Ureter (tissue), 1 donor: ENCODE data around the gene NHSL2. TPM values are rescaled to one million over a fixed set of nuclear protein-coding genes. Genes with fewer than 3 reads are reported as not detected.

ENCODE experiments used
- DNase-seq: peaks from one replicate; pipeline ENCODE4 v3.0.0-alpha.2; 2020; ENCODE audit warnings: low spot score
- total RNA-seq: library from RNA; stranded (reverse); gene quantifications from one replicate; pipeline ENCODE4 v1.2.4, GENCODE V29; 2023
- donor health status: DM: yes; HTN: yes; CAD: no.

NHSL2 gene
- total RNA-seq, 1 donor from 2014 or later, result 14.6 TPM

DNA sequence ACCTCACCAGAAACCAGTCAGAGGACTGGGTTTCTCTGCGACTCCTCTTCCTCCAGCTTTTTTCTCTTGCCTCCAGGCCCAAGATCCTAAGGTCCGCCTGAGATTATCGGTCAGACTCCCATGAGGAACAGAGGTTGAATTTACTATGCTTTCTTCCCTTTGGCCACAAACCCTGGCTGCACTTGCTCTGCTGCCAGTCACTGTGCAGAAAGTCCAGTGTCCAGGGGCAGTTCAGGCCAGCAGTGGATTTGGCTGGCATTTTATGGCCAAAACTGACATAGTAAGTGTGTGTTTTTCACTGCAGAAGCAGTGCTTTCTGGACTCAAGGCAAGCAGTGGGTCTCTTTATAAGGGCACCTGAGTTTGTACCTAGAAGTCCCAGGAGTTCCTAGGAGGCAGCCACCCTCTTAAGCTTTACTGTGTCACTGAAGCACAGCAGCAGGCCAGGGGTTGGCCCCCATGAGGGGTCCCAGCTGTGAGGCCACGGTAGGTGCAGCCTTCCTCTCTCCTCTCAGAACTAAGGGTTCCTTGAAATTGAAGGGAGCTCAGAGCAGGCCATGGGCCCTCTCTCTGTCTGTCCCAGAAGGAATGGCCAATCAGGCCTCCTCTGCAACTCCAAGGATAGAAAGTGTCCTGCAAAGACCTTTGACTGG is 217.7 kb downstream of the NHSL2 start:
- DNase-seq, result no peak

- no peak for DNase-seq
Observed at GRCh38 chrX:72128881-72129280, 218.2 kb downstream of the NHSL2 start.

- DNase-seq, result no peak
Observed at GRCh38 chrX:72129661-72130060, 219.0 kb downstream of the NHSL2 start.

- no peak for DNase-seq
Observed at GRCh38 chrX:72130156-72130761, 219.6 kb downstream of the NHSL2 start.

- DNase-seq, result no peak
Observed at GRCh38 chrX:72130762-72131250, 220.2 kb downstream of the NHSL2 start.

DNA sequence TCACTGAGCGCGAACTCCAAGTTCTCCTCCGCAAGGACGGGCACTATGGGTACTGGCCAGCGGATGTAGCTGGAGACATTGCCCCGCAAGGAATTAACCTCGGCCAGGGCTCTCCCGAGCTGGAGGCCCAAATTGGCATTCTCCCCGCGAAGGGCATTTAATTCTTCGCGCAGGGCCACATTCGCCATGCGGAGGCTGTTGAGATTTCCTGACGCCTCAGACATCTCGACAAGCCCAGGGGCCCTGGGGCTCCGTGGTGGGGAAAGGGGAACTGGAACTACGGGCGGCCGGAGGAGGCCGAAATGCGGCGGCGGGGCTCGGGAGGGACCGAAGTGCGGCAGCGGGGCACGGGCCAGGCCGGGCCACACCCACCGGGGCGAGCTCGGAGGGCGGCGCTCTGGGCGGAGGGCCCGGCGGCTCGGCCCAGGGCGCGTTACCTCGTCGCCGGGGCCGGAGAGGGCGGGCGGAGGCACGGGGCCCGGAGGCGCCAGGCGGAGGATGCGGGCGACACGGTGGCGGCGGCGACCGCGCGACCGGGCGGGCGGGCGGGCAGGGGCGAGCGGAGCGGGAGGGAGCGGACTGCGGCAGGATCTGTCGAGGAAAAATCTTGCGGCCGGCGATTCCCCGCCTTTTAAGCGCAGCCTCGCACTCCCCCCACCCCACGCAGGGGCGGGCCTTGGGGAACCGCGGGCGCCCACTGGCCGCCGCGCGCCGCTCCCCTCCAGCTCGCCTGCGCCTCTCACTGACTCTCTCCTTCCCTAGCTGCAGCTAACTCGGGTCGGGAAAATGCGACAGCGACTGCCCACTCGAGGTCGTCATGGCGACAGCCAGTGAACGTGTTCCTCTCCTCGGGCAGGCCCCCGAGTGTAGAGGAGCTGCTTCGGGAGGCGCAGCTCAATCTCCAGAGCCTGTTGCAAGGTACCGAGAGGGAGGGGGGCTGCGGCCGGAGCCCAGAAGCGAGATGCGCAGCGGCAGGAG is 221.0 kb downstream of the NHSL2 start, which contains the start of gene RTL5:
RTL5 (minus strand) TSS at position 599 of the 978 bp plus-strand sequence.
- peak; percentile 85 for DNase-seq

DNA sequence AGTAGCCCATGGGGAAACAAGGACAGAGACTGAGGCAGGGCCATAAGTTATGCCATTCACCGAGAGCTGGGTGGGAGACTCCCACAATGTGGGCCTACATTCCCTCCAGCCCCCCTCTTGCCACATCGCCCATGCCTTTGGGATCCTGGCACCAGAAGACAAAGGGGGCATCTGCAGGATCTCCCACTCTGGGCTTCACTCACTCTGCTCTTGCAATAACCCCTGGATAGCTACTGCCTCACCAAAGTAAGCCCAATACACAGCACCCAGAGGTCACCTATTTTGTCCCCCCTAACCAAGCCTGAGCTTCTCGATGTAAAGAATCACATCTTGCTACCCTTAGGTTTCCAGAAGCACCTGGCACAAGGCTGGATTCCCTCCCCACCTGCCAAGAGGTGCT is 221.8 kb downstream of the NHSL2 start:
- no peak for DNase-seq

GRCh38 chrX:72133851-72134546 is 223.4 kb downstream of the NHSL2 start:
- DNase-seq, result no peak

DNA sequence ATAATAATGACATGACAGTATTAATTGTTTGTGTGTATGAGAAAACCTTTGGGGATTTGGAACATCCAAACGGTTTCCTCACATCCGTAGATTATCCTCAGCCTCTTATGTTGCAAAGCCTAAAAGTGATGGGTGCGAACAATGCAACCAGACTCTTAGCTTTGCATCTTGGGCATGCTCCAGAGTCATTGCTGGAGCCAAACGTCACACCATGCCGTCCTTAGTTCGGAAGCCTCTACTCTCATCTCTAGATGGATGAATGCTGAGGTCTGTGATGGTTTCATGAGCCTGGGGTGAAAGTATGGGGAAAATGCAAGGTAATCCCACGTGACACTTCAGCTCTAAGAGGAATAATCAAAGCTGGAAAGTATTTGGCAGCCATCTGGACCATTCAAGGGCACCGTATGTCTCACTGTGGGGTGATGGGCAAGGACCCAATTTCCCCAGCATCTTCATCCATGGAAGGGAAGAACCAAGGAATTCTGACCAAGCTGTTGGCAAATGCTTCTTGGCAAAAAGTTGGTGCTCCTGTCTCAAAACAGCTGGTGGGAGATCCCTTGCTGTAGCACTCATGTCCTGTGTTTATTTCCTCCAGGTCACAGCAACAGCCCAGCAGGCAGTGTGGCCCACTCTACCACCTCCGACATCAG is 227.3 kb downstream of the NHSL2 start:
- no peak for DNase-seq

DNA sequence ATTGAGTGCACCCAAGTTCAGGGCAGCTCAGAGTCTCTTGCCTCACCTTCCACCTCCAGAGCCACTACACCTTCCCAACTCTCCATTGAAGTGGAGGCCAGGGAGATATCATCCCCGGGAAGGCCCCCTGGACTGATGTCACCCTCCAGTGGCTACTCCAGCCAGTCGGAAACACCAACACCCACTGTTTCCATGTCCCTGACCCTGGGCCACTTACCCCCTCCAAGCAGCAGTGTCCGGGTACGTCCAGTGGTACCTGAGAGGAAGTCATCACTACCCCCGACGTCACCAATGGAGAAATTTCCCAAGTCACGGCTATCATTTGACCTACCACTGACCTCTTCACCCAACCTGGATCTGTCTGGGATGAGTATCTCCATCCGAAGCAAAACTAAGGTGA is 228.9 kb downstream of the NHSL2 start:
- DNase-seq, result no peak

GRCh38 chrX:72141372-72142004 is 230.8 kb downstream of the NHSL2 start:
- DNase-seq, result no peak

GRCh38 chrX:72142094-72142793 is 231.6 kb downstream of the NHSL2 start:
- no peak for DNase-seq

GRCh38 chrX:72142794-72143608 is 232.4 kb downstream of the NHSL2 start:
- DNase-seq, result no peak

DNA sequence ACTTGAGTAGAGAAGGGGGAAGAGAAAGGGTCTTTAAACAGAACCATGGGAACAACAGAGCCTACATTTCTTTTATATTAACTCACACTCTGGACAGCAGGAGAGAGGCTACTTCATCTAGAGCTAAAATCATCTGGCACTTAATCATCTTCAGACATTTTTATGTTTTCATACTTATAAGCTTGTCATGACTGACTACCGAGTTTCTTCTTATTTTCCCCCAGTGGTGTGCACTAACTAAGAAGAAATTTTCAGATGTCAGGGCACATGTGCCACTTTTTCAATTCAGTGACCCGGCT is 232.9 kb downstream of the NHSL2 start:
- DNase-seq, result no peak

- no peak for DNase-seq
Observed at GRCh38 chrX:72145181-72145580, 234.5 kb downstream of the NHSL2 start.

GRCh38 chrX:72146527-72146926 is 235.9 kb downstream of the NHSL2 start:
- no peak for DNase-seq

GRCh38 chrX:72158773-72159172 is 248.1 kb downstream of the NHSL2 start:
- DNase-seq, result no peak

DNA sequence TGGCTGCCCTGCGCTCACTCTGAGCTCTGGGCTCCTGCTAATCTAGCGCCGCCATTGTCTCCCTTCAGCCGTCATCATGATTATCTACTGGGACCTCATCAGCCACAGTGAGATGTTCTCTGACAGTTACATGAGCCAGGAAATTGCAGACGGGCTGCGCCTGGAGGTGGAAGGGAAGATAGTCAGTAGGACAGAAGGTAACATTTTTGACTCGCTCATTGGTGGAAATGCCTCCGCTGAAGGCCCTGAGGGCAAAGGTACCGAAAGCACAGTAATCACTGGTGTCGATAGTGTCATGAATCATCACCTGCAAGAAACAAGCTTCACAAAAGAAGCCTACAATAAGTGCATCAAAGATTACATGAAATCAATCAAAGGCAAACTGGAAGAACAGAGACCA is 249.1 kb downstream of the NHSL2 start:
- DNase-seq, result no peak

DNA sequence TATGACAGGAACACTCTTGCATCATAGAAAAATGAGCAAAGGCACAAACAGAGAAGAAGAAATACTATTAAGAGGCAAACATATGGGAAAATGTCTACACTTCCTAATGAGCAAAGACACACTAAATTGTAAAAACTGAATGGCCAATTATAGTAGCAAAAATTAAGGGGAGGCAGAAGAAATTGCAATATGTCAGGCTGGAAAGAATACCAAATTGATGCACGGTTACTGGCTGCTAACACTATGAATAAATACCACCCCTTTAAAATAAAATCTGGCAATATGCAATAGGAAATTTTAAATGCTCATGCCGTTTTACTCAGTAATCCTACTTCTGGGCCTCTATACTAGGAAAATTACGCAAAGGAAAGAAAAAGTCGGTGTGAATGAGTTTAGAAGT is 254.9 kb downstream of the NHSL2 start:
- DNase-seq, result no peak
